Fibroblast of lung (primary cell): ENCODE data around the gene RBM33. TPM values are rescaled to one million over a fixed set of nuclear protein-coding genes. Genes with fewer than 3 reads are reported as not detected.
A peak's percentile ranks its signal among the peaks of the same experiment; 100 is the strongest.

ENCODE experiments used
- DNase-seq, 2 donors: peaks; one replicate each; pipeline versions ENCODE4 v3.0.0 to v3.0.0-alpha.2; 2010; ENCODE audit warnings: low read depth in 2 of 2
- H2AFZ ChIP-seq: 2 replicates; pipeline ENCODE4 v1.5.1; 2012; ENCODE audit warnings: low read length, control low read depth, inconsistent platforms
- H3K27ac ChIP-seq: 2 replicates; pipeline ENCODE4 v1.5.1; 2011; ENCODE audit warnings: low read length, control low read depth; ENCODE audit not compliant: insufficient read depth
- H3K27me3 ChIP-seq: 2 replicates; pipeline ENCODE4 v1.5.1; 2011; ENCODE audit warnings: mild to moderate bottlenecking, low read length; ENCODE audit not compliant: control insufficient read depth, insufficient read depth
- H3K36me3 ChIP-seq: 2 replicates; pipeline ENCODE4 v1.5.1; 2011; ENCODE audit warnings: low read length; ENCODE audit not compliant: control insufficient read depth, insufficient read depth
- H3K4me1 ChIP-seq: 2 replicates; pipeline ENCODE4 v1.5.1; 2011; ENCODE audit warnings: low read length; ENCODE audit not compliant: control insufficient read depth, insufficient read depth; ENCODE audit errors: extremely low read depth
- H3K4me2 ChIP-seq: 2 replicates; pipeline ENCODE4 v1.5.1; 2011; ENCODE audit warnings: low read length, control low read depth; ENCODE audit not compliant: insufficient read depth; ENCODE audit errors: extremely low read depth
- H3K4me3 ChIP-seq, 4 experiments: fragments of 200-600 bp in 1 of 4; sonication (generic) in 1 of 4; replicated peaks in 1 of 4; 2 replicates each; pipeline ENCODE4 v1.5.1; 2011 to 2016; ENCODE audit warnings: low read length in 4 of 4, low read depth in 3 of 4, mild to moderate bottlenecking in 3 of 4, control low read depth in 2 of 4, inconsistent platforms in 1 of 4, mixed read lengths in 1 of 4; ENCODE audit not compliant: insufficient read depth in 1 of 4; ENCODE audit errors: control extremely low read depth in 1 of 4
- H3K79me2 ChIP-seq: 2 replicates; pipeline ENCODE4 v1.5.1; 2012; ENCODE audit warnings: mild to moderate bottlenecking, low read length, inconsistent platforms; ENCODE audit not compliant: control insufficient read depth, insufficient read depth
- H3K9ac ChIP-seq: 2 replicates; pipeline ENCODE4 v1.5.1; 2011; ENCODE audit warnings: mild to moderate bottlenecking, low read length, control low read depth; ENCODE audit not compliant: insufficient read depth
- H3K9me3 ChIP-seq: 2 replicates; pipeline ENCODE4 v1.5.1; 2012; ENCODE audit warnings: low read depth, low read length; ENCODE audit not compliant: control insufficient read depth, insufficient read depth
- H4K20me1 ChIP-seq: 2 replicates; pipeline ENCODE4 v1.5.1; 2011; ENCODE audit warnings: low read length; ENCODE audit not compliant: control insufficient read depth, insufficient read depth; ENCODE audit errors: extremely low read depth
- CTCF ChIP-seq, 2 donors: IDR thresholded peaks in 1 of 2; conservative IDR thresholded peaks in 1 of 2; 1 replicate in 1 of 2; 2 replicates in 1 of 2; pipeline ENCODE4 v1.5.1; 2011 to 2012; ENCODE audit warnings: low read length in 2 of 2, control low read depth in 1 of 2, inconsistent platforms in 1 of 2, low read depth in 1 of 2, mild to moderate bottlenecking in 1 of 2
- EZH2 ChIP-seq: IDR thresholded peaks from 2 replicates; pipeline ENCODE4 v1.5.1; 2012; ENCODE audit warnings: low read length, control low read depth, mild to moderate bottlenecking; ENCODE audit errors: missing control alignments
- polyA plus RNA-seq, 2 donors: library from polyadenylated mRNA; depleted of rRNA in 1 of 2; stranded (reverse) in 1 of 2; unstranded in 1 of 2; fragments of >200 nt; gene quantifications; 2 replicates each; pipeline ENCODE4 v1.2.1, GENCODE V29; 2011 to 2012; ENCODE audit warnings: missing spikeins in 1 of 2
- total RNA-seq: library from RNA; depleted of rRNA; stranded (reverse); fragments of >200 nt; gene quantifications from 2 replicates; pipeline ENCODE4 v1.2.1, GENCODE V29; 2014

The RBM33 gene
- total and polyA plus RNA-seq, 2 donors (not counting 1 experiment from before 2014, with no cell fraction given) = 6.9 to 33.2 TPM

GRCh38 chr7:155643804-155644177, 670 bp upstream of the RBM33 start:
- Histone ChIP-seq H3K4me1 (peaks cover 2% of the 10 kb centered on the region), H3K36me3 (peaks cover 4% of the 10 kb centered on the region), H2AFZ (peak overlapping the region; percentile 100), H3K4me2 (peak overlapping the region; percentile 97), H3K79me2 (peaks cover 43% of the 10 kb centered on the region), H3K9me3 (no peaks in the 10 kb centered on the region), H3K27me3 (no peaks in the 10 kb centered on the region), H3K4me3 (peak overlapping the region; percentile 94 to 98 (median 96)), H3K9ac (peak overlapping the region; percentile 99), H4K20me1 (no peaks in the 10 kb centered on the region), H3K27ac (peak overlapping the region; percentile 96)
- peak in 1 of 2 donors; percentile 31 for DNase-seq
- TF ChIP-seq EZH2 = no peak
- no peak for TF ChIP-seq CTCF (conservative IDR thresholded peaks at IDR 0.05 in 1 of 2, IDR thresholded peaks at IDR 0.05 in 1 of 2; ENCODE audit: low read depth in 1 of 2, low read length in 2 of 2)

- peak overlapping the region; percentile 96 for H3K27ac ChIP-seq
- H3K9ac ChIP-seq = peak overlapping the region; percentile 99
- H3K36me3 ChIP-seq = peaks cover 4% of the 10 kb centered on the region
- peaks cover 56% of the 10 kb centered on the region for H3K79me2 ChIP-seq
- peak overlapping the region; percentile 100 for H2AFZ ChIP-seq
- no peaks in the 10 kb centered on the region for H3K27me3 ChIP-seq
- no peak for TF ChIP-seq CTCF (conservative IDR thresholded peaks at IDR 0.05 in 1 of 2, IDR thresholded peaks at IDR 0.05 in 1 of 2; ENCODE audit: low read depth in 1 of 2, low read length in 2 of 2)
- no peak for TF ChIP-seq EZH2
- DNase-seq = peak; percentile 28 to 44
- H3K4me3 ChIP-seq = peak overlapping the region; percentile 94 to 98 (median 96)
- no peaks in the 10 kb centered on the region for H4K20me1 ChIP-seq
- H3K9me3 ChIP-seq = no peaks in the 10 kb centered on the region
- H3K4me1 ChIP-seq = peaks cover 2% of the 10 kb centered on the region
- H3K4me2 ChIP-seq = peak overlapping the region; percentile 73
Measured at GRCh38 chr7:155644971-155645509, 579 bp downstream of the RBM33 start.

GRCh38 chr7:155645662-155646061, 1.2 kb downstream of the RBM33 start:
- peak overlapping the region; percentile 94 to 98 (median 96) for H3K4me3 ChIP-seq
- H2AFZ ChIP-seq = no peak overlapping the region
- TF ChIP-seq EZH2 = no peak
- TF ChIP-seq CTCF (conservative IDR thresholded peaks at IDR 0.05 in 1 of 2, IDR thresholded peaks at IDR 0.05 in 1 of 2; ENCODE audit: low read depth in 1 of 2, low read length in 2 of 2) = no peak
- no peak overlapping the region for H3K9ac ChIP-seq
- H3K27me3 ChIP-seq = no peaks in the 10 kb centered on the region
- H3K36me3 ChIP-seq = peaks cover 4% of the 10 kb centered on the region
- H3K79me2 ChIP-seq = peaks cover 62% of the 10 kb centered on the region
- peak overlapping the region; percentile 73 for H3K4me2 ChIP-seq
- peaks cover 2% of the 10 kb centered on the region for H3K4me1 ChIP-seq
- H3K9me3 ChIP-seq = no peaks in the 10 kb centered on the region
- peak overlapping the region; percentile 96 for H3K27ac ChIP-seq
- DNase-seq = no peak
- H4K20me1 ChIP-seq = no peaks in the 10 kb centered on the region
